ENCODE data around the gene SPINK8. TPM values are rescaled to one million over a fixed set of nuclear protein-coding genes. Genes with fewer than 3 reads are reported as not detected.

SPINK8 gene
- total and polyA plus RNA-seq, 2 of the 8 experiments (the other 6 are each of a cell fraction or from before 2014, with no cell fraction given): 0.29 TPM; not detected in 1

DNA sequence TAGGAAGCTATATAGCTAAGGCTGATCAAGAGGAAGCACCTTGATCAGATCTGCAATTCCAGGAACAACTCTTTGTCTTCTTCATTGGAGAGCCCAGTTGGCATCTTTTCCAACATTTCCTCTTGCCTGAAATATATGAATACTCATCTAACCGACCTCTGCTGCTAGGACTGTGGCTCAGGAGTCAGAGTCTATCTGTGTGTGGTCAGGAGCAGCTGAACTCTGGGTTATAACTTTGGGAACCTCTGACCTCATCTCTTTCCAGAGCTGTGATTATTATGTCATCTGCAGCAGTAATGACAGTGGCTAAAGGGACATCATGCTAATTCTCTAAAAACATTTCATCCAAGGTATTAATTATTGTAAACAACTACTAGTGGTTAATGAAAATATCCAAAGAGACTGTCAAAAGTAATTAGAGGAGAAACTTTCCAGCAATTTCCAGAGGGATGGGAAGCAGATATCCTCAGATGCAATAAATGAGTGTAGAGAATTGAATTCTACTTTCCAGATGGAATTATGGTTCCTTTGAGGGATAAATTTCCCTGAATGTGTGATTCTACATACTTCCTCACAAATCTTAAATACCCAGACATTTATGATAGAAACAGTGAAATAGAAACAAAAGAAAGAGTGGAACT, 11.5 kb upstream of the SPINK8 start (continued):
- TF ChIP-seq BRCA1 (IDR thresholded peaks at IDR 0.05; ENCODE audit: low read depth, low read length): no peak
- no peak for TF ChIP-seq NANOG (IDR thresholded peaks at IDR 0.05; ENCODE audit: insufficient read depth, low read depth, low read length, poor library complexity, severe bottlenecking)
- TF ChIP-seq EP300 (IDR thresholded peaks at IDR 0.05; ENCODE audit: borderline replicate concordance in 1 of 2, low read depth in 2 of 2, low read length in 2 of 2): no peak
